AG04450 (cell line): ENCODE results near the gene LAPTM5. TPM values are rescaled to one million over a fixed set of nuclear protein-coding genes. Genes with fewer than 3 reads are reported as not detected.

ENCODE experiments used
- CTCF ChIA-PET: fragments of 300-600, 350-600 bp; formaldehyde crosslinking; extraction: SDS; loops from one replicate; lab custom pipeline; 2022; ENCODE audit warnings: antibody characterized with exemption, inconsistent platforms; lab: Charles Lee
- POLR2A ChIA-PET: fragments of 350-600 bp; formaldehyde crosslinking; extraction: SDS; loops from one replicate; lab custom pipeline; 2021; ENCODE audit warnings: antibody characterized with exemption, inconsistent platforms; lab: Yijun Ruan, JAX
- DNase-seq: peaks from one replicate; pipeline ENCODE4 v3.0.0-alpha.2; 2011; ENCODE audit warnings: low read depth, low spot score
- H3K27ac ChIP-seq: one replicate; pipeline ENCODE4 v1.5.1; 2012; ENCODE audit warnings: low read depth, low read length, control low read depth
- H3K27me3 ChIP-seq: one replicate; pipeline ENCODE4 v1.6.0; 2012; ENCODE audit warnings: low read length; ENCODE audit not compliant: control insufficient read depth, insufficient read depth
- H3K4me3 ChIP-seq: 2 replicates; pipeline ENCODE4 v1.5.1; 2011; ENCODE audit warnings: mild to moderate bottlenecking, low read depth, low read length, control low read depth
- H3K9me3 ChIP-seq: 2 replicates; pipeline ENCODE4 v1.5.1; 2012; ENCODE audit warnings: low read length; ENCODE audit not compliant: control insufficient read depth, insufficient read depth
- polyA plus RNA-seq: library from polyadenylated mRNA; depleted of rRNA; stranded (reverse); fragments of >200 nt; gene quantifications from 2 replicates; pipeline ENCODE4 v1.2.3, GENCODE V29; 2011
- TF ChIP-seq, protein P1 (sequence below): IDR thresholded peaks from 2 replicates; pipeline ENCODE4 v1.5.1; 2011; ENCODE audit warnings: low read depth, low read length, control low read depth, inconsistent platforms

Gene LAPTM5
- polyA plus RNA-seq, 1 experiment, result 0.53 TPM

DNA sequence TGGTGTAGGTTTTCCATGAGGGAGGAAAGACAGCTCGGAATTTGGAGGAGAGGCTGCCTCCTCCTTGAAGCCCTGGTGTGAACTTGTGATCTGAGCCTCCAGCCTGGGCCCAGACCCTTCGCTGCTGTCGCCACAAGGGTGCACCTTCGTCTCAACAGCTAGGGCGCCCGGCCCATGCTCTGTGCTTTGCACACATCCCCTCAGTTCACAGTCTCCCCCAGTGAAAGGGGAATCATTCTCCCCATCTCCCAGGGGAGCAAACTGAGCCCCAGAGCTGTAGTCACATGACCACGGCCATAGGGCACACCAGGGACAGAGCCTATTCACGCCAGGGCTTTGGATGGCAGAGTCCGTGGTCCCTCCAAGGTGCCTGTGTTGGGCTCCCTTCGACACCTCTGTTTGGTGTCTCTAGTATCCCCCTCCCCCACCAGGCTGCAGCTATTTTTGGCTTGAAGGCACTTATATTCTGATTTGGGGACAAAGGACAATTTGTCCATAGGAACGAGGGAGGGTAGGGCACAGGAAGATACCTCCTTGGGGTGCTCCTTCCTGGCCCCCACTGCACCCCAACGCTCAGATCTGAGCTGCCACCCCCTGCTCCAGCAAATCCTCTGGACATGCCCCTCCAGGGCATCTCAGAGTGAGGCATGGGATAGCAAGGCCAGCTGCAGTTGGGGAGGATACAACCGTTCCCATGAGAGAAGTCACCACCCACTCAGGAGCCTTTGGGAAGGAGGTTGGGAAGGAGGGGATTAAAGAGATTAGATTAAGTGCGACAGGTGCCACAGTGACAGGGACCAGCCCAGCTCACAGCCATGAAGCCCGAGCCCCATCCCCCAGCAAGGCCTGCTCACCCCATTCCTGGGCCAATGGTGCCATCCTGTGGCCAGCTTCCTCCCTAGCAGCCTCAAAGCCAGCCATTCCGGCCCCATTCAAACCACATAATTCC, 49.9 kb downstream of the LAPTM5 start:
- Histone ChIP-seq H3K4me3 (no peak overlapping the region), H3K27me3 (peaks cover 43% of the 10 kb centered on the region), H3K9me3 (no peaks in the 10 kb centered on the region; the same call in 1 of the 2 replicates), H3K27ac (no peak overlapping the region)
- ChIA-PET POLR2A (interaction anchor here (0.7 kb wide), 1 partner anchor 799 kb away, joined by 6 read pairs; no protein-coding TSS in a partner anchor), CTCF (interaction anchor here (0.6 to 3.5 kb wide), 22 partner anchors 8 to 1825 kb away, joined by 3 to 13 read pairs (median 4); partner anchors contain the start of genes MECR and PTPRU)
- TF ChIP-seq, protein P1, sequence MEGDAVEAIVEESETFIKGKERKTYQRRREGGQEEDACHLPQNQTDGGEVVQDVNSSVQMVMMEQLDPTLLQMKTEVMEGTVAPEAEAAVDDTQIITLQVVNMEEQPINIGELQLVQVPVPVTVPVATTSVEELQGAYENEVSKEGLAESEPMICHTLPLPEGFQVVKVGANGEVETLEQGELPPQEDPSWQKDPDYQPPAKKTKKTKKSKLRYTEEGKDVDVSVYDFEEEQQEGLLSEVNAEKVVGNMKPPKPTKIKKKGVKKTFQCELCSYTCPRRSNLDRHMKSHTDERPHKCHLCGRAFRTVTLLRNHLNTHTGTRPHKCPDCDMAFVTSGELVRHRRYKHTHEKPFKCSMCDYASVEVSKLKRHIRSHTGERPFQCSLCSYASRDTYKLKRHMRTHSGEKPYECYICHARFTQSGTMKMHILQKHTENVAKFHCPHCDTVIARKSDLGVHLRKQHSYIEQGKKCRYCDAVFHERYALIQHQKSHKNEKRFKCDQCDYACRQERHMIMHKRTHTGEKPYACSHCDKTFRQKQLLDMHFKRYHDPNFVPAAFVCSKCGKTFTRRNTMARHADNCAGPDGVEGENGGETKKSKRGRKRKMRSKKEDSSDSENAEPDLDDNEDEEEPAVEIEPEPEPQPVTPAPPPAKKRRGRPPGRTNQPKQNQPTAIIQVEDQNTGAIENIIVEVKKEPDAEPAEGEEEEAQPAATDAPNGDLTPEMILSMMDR, result peak; percentile 92
- DNase-seq, result no peak

DNA sequence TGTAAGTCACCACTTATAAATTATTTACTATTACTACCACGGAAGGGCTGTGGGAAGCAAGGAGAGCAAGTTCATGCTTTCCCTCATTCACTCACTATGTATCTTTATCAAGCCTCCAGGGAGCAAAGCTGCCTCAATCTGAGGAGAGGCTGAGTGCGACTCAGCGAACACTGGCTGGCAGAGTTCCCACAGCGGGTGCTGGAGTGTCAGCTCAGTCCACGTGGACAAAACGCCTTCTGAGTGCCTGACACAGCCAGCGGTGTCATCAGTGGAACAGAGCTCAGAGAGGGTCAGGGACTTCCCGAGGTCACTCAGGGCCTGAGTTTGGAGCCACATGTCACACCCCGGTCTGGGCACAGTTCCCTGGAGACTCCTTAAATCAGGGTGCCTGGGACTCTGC, 51.0 kb downstream of the LAPTM5 start:
- DNase-seq, result no peak
- Histone ChIP-seq H3K27ac (no peak overlapping the region), H3K4me3 (no peak overlapping the region), H3K27me3 (peaks cover 37% of the 10 kb centered on the region), H3K9me3 (no peaks in the 10 kb centered on the region; the same call in 1 of the 2 replicates)
- ChIA-PET CTCF (interaction anchor here (2.2 to 3.5 kb wide), 4 partner anchors 326 to 1475 kb away, joined by 8 to 13 read pairs (median 12); partner anchors contain the start of gene MECR), POLR2A (no interaction called here)
- TF ChIP-seq, protein P1, result no peak

GRCh38 chr1:30705698-30706097, 51.9 kb downstream of the LAPTM5 start:
- Histone ChIP-seq H3K27ac (no peak overlapping the region), H3K27me3 (peaks cover 30% of the 10 kb centered on the region), H3K4me3 (no peak overlapping the region), H3K9me3 (no peaks in the 10 kb centered on the region; the same call in 1 of the 2 replicates)
- ChIA-PET POLR2A (no interaction called here), CTCF (no interaction called here)
- TF ChIP-seq, protein P1, result no peak
- no peak for DNase-seq

GRCh38 chr1:30704765-30705509, 52.6 kb downstream of the LAPTM5 start:
- TF ChIP-seq, protein P1, result no peak
- Histone ChIP-seq H3K27me3 (peaks cover 24% of the 10 kb centered on the region), H3K27ac (no peak overlapping the region), H3K9me3 (no peaks in the 10 kb centered on the region; the same call in 1 of the 2 replicates), H3K4me3 (no peak overlapping the region)
- ChIA-PET CTCF (no interaction called here), POLR2A (no interaction called here)
- no peak for DNase-seq
